ENCODE measurements around the gene SOCS7. TPM values are rescaled to one million over a fixed set of nuclear protein-coding genes. Genes with fewer than 3 reads are reported as not detected.

SOCS7 gene
- total and polyA plus RNA-seq, 2 donors (not counting 1 experiment from before 2014, with no cell fraction given): 9.4 to 20.8 TPM

DNA sequence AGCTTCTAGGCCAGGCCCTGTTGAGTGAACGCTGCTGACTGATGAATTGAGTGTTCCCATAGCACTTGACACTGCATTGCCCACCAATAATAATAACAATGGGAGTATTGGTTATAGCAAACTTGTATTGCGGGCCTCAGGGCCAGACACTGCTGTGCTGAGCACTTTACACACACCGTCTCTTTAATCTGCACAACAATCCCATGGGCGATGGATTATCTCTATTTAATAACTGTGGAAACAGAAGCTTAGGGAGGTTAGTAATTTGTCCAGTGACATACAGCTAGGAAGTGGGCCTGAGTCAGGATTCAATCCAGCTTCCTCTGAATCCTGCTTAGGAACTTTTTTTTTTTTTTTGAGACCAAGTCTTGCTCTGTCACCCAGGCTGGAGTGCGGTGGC is 87.8 kb downstream of the SOCS7 start:
- no peak for TF ChIP-seq EZH2 (IDR thresholded peaks at IDR 0.05; ENCODE audit: borderline replicate concordance, insufficient read depth, low read depth, low read length, poor library complexity, severe bottlenecking)
- TF ChIP-seq, protein P1, sequence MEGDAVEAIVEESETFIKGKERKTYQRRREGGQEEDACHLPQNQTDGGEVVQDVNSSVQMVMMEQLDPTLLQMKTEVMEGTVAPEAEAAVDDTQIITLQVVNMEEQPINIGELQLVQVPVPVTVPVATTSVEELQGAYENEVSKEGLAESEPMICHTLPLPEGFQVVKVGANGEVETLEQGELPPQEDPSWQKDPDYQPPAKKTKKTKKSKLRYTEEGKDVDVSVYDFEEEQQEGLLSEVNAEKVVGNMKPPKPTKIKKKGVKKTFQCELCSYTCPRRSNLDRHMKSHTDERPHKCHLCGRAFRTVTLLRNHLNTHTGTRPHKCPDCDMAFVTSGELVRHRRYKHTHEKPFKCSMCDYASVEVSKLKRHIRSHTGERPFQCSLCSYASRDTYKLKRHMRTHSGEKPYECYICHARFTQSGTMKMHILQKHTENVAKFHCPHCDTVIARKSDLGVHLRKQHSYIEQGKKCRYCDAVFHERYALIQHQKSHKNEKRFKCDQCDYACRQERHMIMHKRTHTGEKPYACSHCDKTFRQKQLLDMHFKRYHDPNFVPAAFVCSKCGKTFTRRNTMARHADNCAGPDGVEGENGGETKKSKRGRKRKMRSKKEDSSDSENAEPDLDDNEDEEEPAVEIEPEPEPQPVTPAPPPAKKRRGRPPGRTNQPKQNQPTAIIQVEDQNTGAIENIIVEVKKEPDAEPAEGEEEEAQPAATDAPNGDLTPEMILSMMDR (IDR thresholded peaks at IDR 0.05): no peak
- Histone ChIP-seq H2AFZ (ENCODE audit: insufficient read depth, low read depth, low read length, poor library complexity, severe bottlenecking) (no peak overlapping the region), H3K4me1 (ENCODE audit: control insufficient read depth in 2 of 2, insufficient read depth in 2 of 2, low read length in 2 of 2) (no peaks in the 10 kb centered on the region), H3K9ac (ENCODE audit: low read length) (no peak overlapping the region), H3K79me2 (ENCODE audit: control insufficient read depth, insufficient read depth, low read length) (no peaks in the 10 kb centered on the region), H3K9me3 (ENCODE audit: control extremely low read depth in 1 of 3, control insufficient read depth in 2 of 3, insufficient read depth in 1 of 3, low read length in 2 of 3) (no peaks in the 10 kb centered on the region), H3K4me2 (replicated peaks; ENCODE audit: low read depth, low read length, poor library complexity, severe bottlenecking) (no peak overlapping the region), H3K27ac (ENCODE audit: low read length in 2 of 2) (no peak overlapping the region), H3K27me3 (replicated peaks in 1 of 4; ENCODE audit: control extremely low read depth in 1 of 4, control insufficient read depth in 3 of 4, insufficient read depth in 4 of 4, low read length in 3 of 4) (peaks cover 0 to 10% (median 0%) of the 10 kb centered on the region in 4 experiments), H3K36me3 (replicated peaks in 1 of 2; ENCODE audit: control extremely low read depth in 1 of 2, control insufficient read depth in 1 of 2, extremely low read depth in 1 of 2, insufficient read depth in 2 of 2, low read length in 1 of 2) (no peaks in the 10 kb centered on the region), H4K20me1 (ENCODE audit: control insufficient read depth, insufficient read depth, low read length, poor library complexity, severe bottlenecking) (no peaks in the 10 kb centered on the region), H3K4me3 (ENCODE audit: control extremely low read depth in 1 of 5, extremely low read depth in 1 of 5, insufficient read depth in 1 of 5, low read depth in 2 of 5, low read length in 4 of 5) (no peak overlapping the region)
- POLR2A ChIA-PET: no interaction called here
- ATAC-seq (ENCODE audit: low read depth): no peak
- H3K27me3 Mint-ChIP-seq: peaks cover 24% of the 10 kb centered on the region
- 100% methylated on average over 1 of the region's 5 CpGs for WGBS (ENCODE audit: insufficient coverage)
- no peaks in the 10 kb centered on the region for H3K9me3 Mint-ChIP-seq (ENCODE audit: insufficient read depth)
- H3K4me1 Mint-ChIP-seq: peaks cover 3% of the 10 kb centered on the region
- H3K27ac Mint-ChIP-seq: no peak overlapping the region
- DNase-seq: no peak
- intact Hi-C loops (cut with micrococcal nuclease): no loop called here
- no peak overlapping the region for H3K4me3 Mint-ChIP-seq
- CTCF ChIA-PET: interaction anchor here (0.6 to 1.2 kb wide), 2 partner anchors 17 to 42 kb away, joined by 3 to 4 read pairs; no protein-coding TSS in a partner anchor

DNA sequence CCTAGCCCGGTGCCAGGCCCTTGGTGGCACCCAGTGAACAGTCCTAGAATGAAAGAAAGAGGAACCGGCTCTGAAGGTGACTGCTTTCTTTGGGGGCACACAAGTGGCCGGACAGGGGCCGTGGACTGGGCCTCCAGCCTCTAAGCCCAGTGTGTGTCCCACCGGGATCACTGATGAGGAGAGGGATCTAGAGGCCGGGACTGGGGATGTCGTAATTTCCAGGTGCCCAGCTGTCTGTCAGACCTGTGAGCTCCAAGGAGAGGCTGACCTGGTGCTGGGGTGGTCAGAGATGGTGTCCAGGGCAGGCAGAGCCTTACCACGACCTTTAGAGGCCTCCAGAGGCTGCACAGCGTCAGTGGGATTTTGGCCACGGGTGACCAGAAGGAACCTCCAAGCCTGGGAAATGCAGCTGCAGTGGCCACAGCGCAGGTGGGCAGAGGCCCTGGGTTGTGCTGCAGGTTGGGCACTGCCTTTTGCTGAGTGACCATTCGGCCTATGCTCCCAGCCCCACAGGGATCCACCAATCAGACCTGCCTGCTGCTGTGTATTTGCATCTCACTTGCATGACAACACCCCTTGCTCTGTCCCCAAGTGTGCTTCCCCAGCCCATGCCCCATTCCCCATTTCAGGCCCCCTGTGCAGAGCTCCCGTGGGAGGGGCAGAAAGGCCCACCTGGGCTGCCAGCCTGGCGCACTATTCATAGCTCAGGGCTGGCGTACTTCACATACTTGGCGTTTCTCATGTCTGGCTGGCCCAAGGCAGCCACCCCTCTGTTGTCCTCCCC is 89.2 kb downstream of the SOCS7 start:
- TF ChIP-seq, protein P1 (IDR thresholded peaks at IDR 0.05): no peak
- TF ChIP-seq EZH2 (IDR thresholded peaks at IDR 0.05; ENCODE audit: borderline replicate concordance, insufficient read depth, low read depth, low read length, poor library complexity, severe bottlenecking): no peak
- POLR2A ChIA-PET: no interaction called here
- 87% methylated on average over 15 of the region's 16 CpGs for WGBS (ENCODE audit: insufficient coverage)
- no peak overlapping the region for H3K27ac ChIP-seq (ENCODE audit: low read length in 2 of 2)
- H4K20me1 ChIP-seq (ENCODE audit: control insufficient read depth, insufficient read depth, low read length, poor library complexity, severe bottlenecking): no peaks in the 10 kb centered on the region
- peaks cover 16% of the 10 kb centered on the region for H3K27me3 Mint-ChIP-seq
- H2AFZ ChIP-seq (ENCODE audit: insufficient read depth, low read depth, low read length, poor library complexity, severe bottlenecking): no peak overlapping the region
- CTCF ChIA-PET: interaction anchor here (0.6 to 1.4 kb wide), 2 partner anchors 225 to 227 kb away, joined by 3 read pairs; no protein-coding TSS in a partner anchor
- H3K4me3 ChIP-seq (ENCODE audit: control extremely low read depth in 1 of 5, extremely low read depth in 1 of 5, insufficient read depth in 1 of 5, low read depth in 2 of 5, low read length in 4 of 5): no peak overlapping the region
- no peaks in the 10 kb centered on the region for H3K9me3 ChIP-seq (ENCODE audit: control extremely low read depth in 1 of 3, control insufficient read depth in 2 of 3, insufficient read depth in 1 of 3, low read length in 2 of 3)
- H3K4me1 ChIP-seq (ENCODE audit: control insufficient read depth in 2 of 2, insufficient read depth in 2 of 2, low read length in 2 of 2): no peaks in the 10 kb centered on the region
- intact Hi-C loops (cut with micrococcal nuclease): no loop called here
- no peak overlapping the region for H3K27ac Mint-ChIP-seq
- H3K9ac ChIP-seq (ENCODE audit: low read length): no peak overlapping the region
- no peaks in the 10 kb centered on the region for H3K9me3 Mint-ChIP-seq (ENCODE audit: insufficient read depth)
- ATAC-seq (ENCODE audit: low read depth) (no peak), DNase-seq (no peak)
- H3K4me1 Mint-ChIP-seq: peaks cover 3% of the 10 kb centered on the region
- H3K4me3 Mint-ChIP-seq: no peak overlapping the region
- no peaks in the 10 kb centered on the region for H3K36me3 ChIP-seq (replicated peaks in 1 of 2; ENCODE audit: control extremely low read depth in 1 of 2, control insufficient read depth in 1 of 2, extremely low read depth in 1 of 2, insufficient read depth in 2 of 2, low read length in 1 of 2)
- H3K4me2 ChIP-seq (replicated peaks; ENCODE audit: low read depth, low read length, poor library complexity, severe bottlenecking): no peak overlapping the region
- peaks cover 0 to 11% (median 0%) of the 10 kb centered on the region in 4 experiments for H3K27me3 ChIP-seq (replicated peaks in 1 of 4; ENCODE audit: control extremely low read depth in 1 of 4, control insufficient read depth in 3 of 4, insufficient read depth in 4 of 4, low read length in 3 of 4)
- no peaks in the 10 kb centered on the region for H3K79me2 ChIP-seq (ENCODE audit: control insufficient read depth, insufficient read depth, low read length)
